GM10248 (cell line): ENCODE results near the gene GJD3.
"Not testable (repeated sequence)": the region's sequence is repeated elsewhere in the genome, so short reads cannot be mapped to it uniquely, and the experiment has no call there.

Experiments used
- CTCF ChIA-PET: fragments of 300-600 bp; sonication (Branson Sonifier 250); formaldehyde crosslinking; extraction: SDS; loops from one replicate; lab custom pipeline; 2021; ENCODE audit warnings: antibody characterized with exemption; lab: Yijun Ruan, JAX
- POLR2A ChIA-PET: fragments of 350-650 bp; sonication (Branson Sonifier 250); formaldehyde crosslinking; extraction: SDS; loops from one replicate; lab custom pipeline; 2020; ENCODE audit warnings: antibody characterized with exemption; lab: Yijun Ruan, JAX
- DNase-seq: peaks from one replicate; pipeline ENCODE4 v3.0.0; 2012; ENCODE audit errors: extremely low spot score
- TF ChIP-seq, protein P1 (sequence below): IDR thresholded peaks from 2 replicates; pipeline ENCODE4 v1.5.1; 2012; ENCODE audit warnings: mild to moderate bottlenecking, low read depth; ENCODE audit errors: extremely low read depth, missing control alignments, control extremely low read depth

Gene GJD3, protein sequence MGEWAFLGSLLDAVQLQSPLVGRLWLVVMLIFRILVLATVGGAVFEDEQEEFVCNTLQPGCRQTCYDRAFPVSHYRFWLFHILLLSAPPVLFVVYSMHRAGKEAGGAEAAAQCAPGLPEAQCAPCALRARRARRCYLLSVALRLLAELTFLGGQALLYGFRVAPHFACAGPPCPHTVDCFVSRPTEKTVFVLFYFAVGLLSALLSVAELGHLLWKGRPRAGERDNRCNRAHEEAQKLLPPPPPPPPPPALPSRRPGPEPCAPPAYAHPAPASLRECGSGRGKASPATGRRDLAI

DNA sequence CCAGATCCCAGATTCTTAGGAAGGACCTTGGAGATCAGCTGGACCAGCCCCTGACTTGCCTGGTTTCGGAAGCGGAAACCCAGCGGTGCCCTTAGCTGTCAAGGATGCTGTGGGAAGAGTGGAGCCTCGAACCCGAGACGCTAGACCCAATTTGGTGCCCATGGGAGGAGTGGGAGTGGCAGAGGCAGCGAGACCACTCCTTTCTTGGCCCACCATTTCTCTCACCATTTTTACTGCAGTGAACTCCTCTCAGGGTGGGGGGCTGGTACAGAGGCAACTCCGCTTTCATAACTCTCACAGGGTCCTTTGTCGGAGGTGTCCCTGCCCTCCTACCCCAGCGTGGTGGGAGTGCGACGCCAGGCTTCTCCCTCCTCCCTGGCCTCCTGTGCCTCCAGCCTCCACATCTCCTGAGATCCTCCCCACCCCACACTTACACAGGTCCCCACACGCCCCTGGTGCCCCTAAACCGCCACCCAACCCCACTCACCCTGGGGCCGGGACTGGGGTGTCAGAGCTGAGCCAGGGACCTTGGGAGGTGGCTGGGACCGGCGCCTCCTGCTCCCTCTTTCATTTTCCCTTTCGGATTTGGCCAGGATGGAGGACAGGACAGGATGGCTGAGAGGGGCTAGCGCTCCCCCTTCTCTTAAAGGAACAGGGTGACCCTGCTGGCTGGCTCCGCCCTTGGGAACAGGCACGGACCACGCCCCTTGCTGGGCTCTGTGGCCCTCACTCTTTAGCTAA, at the start of gene GJD3:
TSS of gene GJD3 (minus strand) at position 617 of the 741 bp plus-strand sequence. CDS start 922 bp downstream, outside the sequence.
- DNase-seq: no peak
- CTCF ChIA-PET: interaction anchor here (1.0 to 20.0 kb wide), 9 partner anchors 8 to 170 kb away, joined by 3 to 604 read pairs (median 12); partner anchors contain the start of gene RARA
- TF ChIP-seq, protein P1, sequence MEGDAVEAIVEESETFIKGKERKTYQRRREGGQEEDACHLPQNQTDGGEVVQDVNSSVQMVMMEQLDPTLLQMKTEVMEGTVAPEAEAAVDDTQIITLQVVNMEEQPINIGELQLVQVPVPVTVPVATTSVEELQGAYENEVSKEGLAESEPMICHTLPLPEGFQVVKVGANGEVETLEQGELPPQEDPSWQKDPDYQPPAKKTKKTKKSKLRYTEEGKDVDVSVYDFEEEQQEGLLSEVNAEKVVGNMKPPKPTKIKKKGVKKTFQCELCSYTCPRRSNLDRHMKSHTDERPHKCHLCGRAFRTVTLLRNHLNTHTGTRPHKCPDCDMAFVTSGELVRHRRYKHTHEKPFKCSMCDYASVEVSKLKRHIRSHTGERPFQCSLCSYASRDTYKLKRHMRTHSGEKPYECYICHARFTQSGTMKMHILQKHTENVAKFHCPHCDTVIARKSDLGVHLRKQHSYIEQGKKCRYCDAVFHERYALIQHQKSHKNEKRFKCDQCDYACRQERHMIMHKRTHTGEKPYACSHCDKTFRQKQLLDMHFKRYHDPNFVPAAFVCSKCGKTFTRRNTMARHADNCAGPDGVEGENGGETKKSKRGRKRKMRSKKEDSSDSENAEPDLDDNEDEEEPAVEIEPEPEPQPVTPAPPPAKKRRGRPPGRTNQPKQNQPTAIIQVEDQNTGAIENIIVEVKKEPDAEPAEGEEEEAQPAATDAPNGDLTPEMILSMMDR: no peak
- POLR2A ChIA-PET: no interaction called here

DNA sequence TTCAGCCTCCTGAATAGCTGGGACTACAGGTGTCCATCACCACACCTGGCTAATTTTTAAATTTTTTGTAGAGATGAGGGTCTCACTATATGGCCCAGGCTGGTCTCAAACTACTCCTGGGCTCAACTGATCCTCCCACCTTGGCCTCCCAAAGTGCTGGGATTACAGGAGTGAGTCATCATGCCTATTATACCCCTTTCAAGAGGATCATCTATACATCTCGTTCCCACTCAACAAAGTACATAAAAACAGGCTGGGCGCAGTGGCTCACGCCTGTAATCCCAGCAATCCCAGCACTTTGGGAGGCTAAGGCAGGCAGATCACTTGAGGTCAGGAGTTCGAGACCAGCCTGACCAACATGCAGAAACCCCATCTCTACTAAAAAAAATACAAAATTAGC, 49.8 kb upstream of the GJD3 start:
- CTCF ChIA-PET: interaction anchor here (0.9 to 4.9 kb wide), 14 partner anchors 8 to 146 kb away, joined by 3 to 53 read pairs (median 8); partner anchors contain the start of gene IGFBP4
- DNase-seq, POLR2A ChIA-PET: not testable (repeated sequence)

GRCh38 chr17:40412880-40413279, 48.3 kb upstream of the GJD3 start:
- CTCF ChIA-PET: interaction anchor here (0.9 to 7.1 kb wide), 9 partner anchors 9 to 147 kb away, joined by 3 to 47 read pairs (median 5); no protein-coding TSS in a partner anchor
- no peak for DNase-seq
- POLR2A ChIA-PET: no interaction called here
- TF ChIP-seq, protein P1: no peak

DNA sequence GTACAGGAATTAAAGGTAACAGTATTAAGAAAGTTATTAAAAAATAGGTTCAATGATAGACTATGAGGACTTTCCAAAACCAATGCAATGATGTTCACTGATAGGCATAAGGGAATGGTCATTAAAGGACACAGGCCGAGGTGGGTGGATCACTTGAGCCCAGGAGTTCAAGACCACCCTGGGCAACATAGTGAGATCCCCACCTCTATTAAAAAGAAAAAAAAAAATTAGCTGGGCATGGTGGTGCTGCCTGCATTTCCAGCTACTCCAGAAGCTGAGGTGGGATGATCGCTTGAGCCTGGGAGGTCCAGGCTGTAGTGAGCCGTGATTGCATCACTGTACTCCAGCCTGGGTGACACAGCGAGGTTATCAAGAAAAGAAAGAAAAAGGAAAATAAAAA, 47.3 kb upstream of the GJD3 start:
- ChIA-PET CTCF (interaction anchor here (1.0 to 7.1 kb wide), 6 partner anchors 8 to 136 kb away, joined by 3 to 47 read pairs (median 6); no protein-coding TSS in a partner anchor), POLR2A (no interaction called here)
- no peak for DNase-seq
- TF ChIP-seq, protein P1: no peak

DNA sequence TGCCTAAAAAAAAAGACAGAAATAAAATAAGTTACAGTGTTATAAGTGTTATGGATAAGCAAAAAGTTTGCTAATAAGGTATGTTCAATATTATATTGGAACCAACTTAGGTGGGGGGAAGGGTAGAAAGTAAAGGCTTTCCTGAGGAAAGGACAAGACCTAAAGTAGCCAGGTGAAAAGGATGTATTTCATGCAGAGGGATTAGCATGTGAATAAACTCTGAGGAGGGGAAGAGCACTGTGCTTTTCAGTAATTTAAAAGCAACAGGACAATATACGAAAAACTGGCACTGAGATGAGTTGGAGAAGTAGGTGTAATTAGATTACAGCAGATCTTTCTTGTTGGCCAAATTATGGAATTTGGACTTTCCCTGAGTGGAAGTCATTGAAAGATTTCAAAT, 45.5 kb upstream of the GJD3 start:
- CTCF ChIA-PET: interaction anchor here (0.6 to 7.1 kb wide), 10 partner anchors 7 to 150 kb away, joined by 3 to 47 read pairs (median 6); partner anchors contain the start of gene TOP2A
- TF ChIP-seq, protein P1: no peak
- DNase-seq: no peak
- POLR2A ChIA-PET: no interaction called here

DNA sequence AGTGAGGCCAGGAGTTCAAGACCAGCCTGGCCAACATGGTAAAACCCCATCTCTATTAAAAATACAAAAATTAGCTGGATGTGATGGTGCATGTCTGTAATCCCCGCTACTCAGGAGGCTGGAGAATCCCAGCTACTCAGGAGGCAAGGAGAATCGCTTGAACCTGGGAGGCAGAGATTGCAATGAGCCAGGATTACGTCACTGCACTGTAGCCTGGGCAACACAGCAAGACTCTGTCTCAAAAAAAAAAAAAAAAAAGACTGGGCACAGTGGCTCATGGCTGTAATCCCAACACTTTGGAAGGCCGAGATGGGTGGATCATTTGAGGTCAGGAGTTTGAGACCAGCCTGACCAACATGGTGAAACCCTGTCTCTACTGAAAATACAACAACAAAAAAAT, 45.0 kb upstream of the GJD3 start:
- POLR2A ChIA-PET, DNase-seq: not testable (repeated sequence)
- CTCF ChIA-PET: interaction anchor here (1.3 to 7.1 kb wide), 5 partner anchors 8 to 124 kb away, joined by 3 to 47 read pairs (median 7); partner anchors contain the start of gene TOP2A

- TF ChIP-seq, protein P1: no peak
- DNase-seq: no peak
- CTCF ChIA-PET: interaction anchor here (0.8 to 7.1 kb wide), 5 partner anchors 8 to 153 kb away, joined by 3 to 47 read pairs (median 4); partner anchors contain the start of gene IGFBP4
- POLR2A ChIA-PET: no interaction called here
These were observed 42.9 kb upstream of the GJD3 start for GRCh38 chr17:40407460-40407859.
